Keratinocyte (primary cell): Measurements from ENCODE around the gene PGBD1. TPM values are rescaled to one million over a fixed set of nuclear protein-coding genes. Genes with fewer than 3 reads are reported as not detected.

Source experiments
- DNase-seq: peaks from one replicate; pipeline ENCODE4 v3.0.0-alpha.2; 2011; ENCODE audit warnings: low read depth, missing footprints, low spot score
- FAIRE-seq: peaks from 2 replicates; lab custom pipeline; 2011; peaks lifted over from hg19 to GRCh38; lab: Jason Lieb, UNC
- H2AFZ ChIP-seq: 2 replicates; pipeline ENCODE4 v1.6.0; 2012; ENCODE audit warnings: low read length, control low read depth, inconsistent platforms; ENCODE audit not compliant: control insufficient read depth
- H3K27ac ChIP-seq: 2 replicates; pipeline ENCODE4 v1.5.1; 2011; ENCODE audit warnings: low read length; ENCODE audit not compliant: control insufficient read depth, insufficient read depth
- H3K27me3 ChIP-seq: 3 replicates; pipeline ENCODE4 v1.6.0; 2011; ENCODE audit warnings: low read length; ENCODE audit not compliant: control insufficient read depth, insufficient read depth; ENCODE audit errors: extremely low read depth
- H3K36me3 ChIP-seq, 2 experiments: 2 replicates in 1 of 2; 3 replicates in 1 of 2; pipeline ENCODE4 v1.5.1; 2011; ENCODE audit warnings: low read length in 2 of 2, mild to moderate bottlenecking in 1 of 2; ENCODE audit not compliant: control insufficient read depth in 2 of 2, insufficient read depth in 2 of 2; ENCODE audit errors: extremely low read depth in 1 of 2
- H3K4me1 ChIP-seq: 3 replicates; pipeline ENCODE4 v1.5.1; 2011; ENCODE audit warnings: low read length; ENCODE audit not compliant: control insufficient read depth, insufficient read depth; ENCODE audit errors: extremely low read depth
- H3K4me2 ChIP-seq: 3 replicates; pipeline ENCODE4 v1.6.0; 2011; ENCODE audit warnings: low read depth, low read length; ENCODE audit not compliant: control insufficient read depth, insufficient read depth; ENCODE audit errors: extremely low read depth
- H3K4me3 ChIP-seq, 3 experiments: fragments of 200-600 bp in 1 of 3; sonication (generic) in 1 of 3; 2 replicates in 2 of 3; 3 replicates in 1 of 3; pipeline ENCODE4 v1.5.1; 2011 to 2016; ENCODE audit warnings: low read length in 3 of 3, mild to moderate bottlenecking in 3 of 3, control low read depth in 2 of 3, inconsistent platforms in 1 of 3, low read depth in 1 of 3, mixed read lengths in 1 of 3, mixed run types in 1 of 3, moderate library complexity in 1 of 3; ENCODE audit not compliant: control insufficient read depth in 2 of 3, insufficient read depth in 2 of 3; ENCODE audit errors: extremely low read depth in 1 of 3
- H3K79me2 ChIP-seq: 2 replicates; pipeline ENCODE4 v1.6.0; 2012; ENCODE audit warnings: low read length; ENCODE audit not compliant: control insufficient read depth, insufficient read depth
- H3K9ac ChIP-seq: 3 replicates; pipeline ENCODE4 v1.6.0; 2011; ENCODE audit warnings: low read length; ENCODE audit not compliant: control insufficient read depth, insufficient read depth; ENCODE audit errors: extremely low read depth
- H3K9me1 ChIP-seq: 3 replicates; pipeline ENCODE4 v1.6.0; 2011; ENCODE audit warnings: low read length; ENCODE audit not compliant: control insufficient read depth, insufficient read depth; ENCODE audit errors: extremely low read depth
- H3K9me3 ChIP-seq: 2 replicates; pipeline ENCODE4 v1.5.1; 2012; ENCODE audit warnings: low read depth, low read length; ENCODE audit not compliant: control insufficient read depth
- H4K20me1 ChIP-seq: 3 replicates; pipeline ENCODE4 v1.6.0; 2011; ENCODE audit warnings: low read length; ENCODE audit not compliant: control insufficient read depth, insufficient read depth; ENCODE audit errors: extremely low read depth
- EZH2 ChIP-seq: IDR thresholded peaks from one replicate; pipeline ENCODE4 v1.6.1; 2012; ENCODE audit warnings: inconsistent platforms, mild to moderate bottlenecking, low read length, moderate library complexity
- dilution Hi-C: fragments of 300-500 bp; cut with MboI; formaldehyde crosslinking; loops from one replicate; pipeline ENCODE4 v1.7.0; 2020; ENCODE audit warnings: low sequenced_read_pairs; ENCODE audit not compliant: extremely low pct_ligation_motif_present
- polyA plus RNA-seq, 5 experiments: library from polyadenylated mRNA; depleted of rRNA in 3 of 5; stranded (reverse) in 3 of 5; stranded (forward) in 1 of 5; unstranded in 1 of 5; fragments of >200 nt; gene quantifications; 1 replicate in 1 of 5; 2 replicates in 3 of 5; 3 replicates in 1 of 5; pipeline versions ENCODE4 v1.2.1 to v1.2.3, GENCODE V29; 2011 to 2012; ENCODE audit warnings: missing spikeins in 2 of 5, low read depth in 1 of 5, low replicate concordance in 1 of 5
- TF ChIP-seq, protein P1 (sequence below), 3 experiments: IDR thresholded peaks in 1 of 3; conservative IDR thresholded peaks in 1 of 3; optimal IDR thresholded peaks in 1 of 3; 2 replicates in 2 of 3; 3 replicates in 1 of 3; pipeline versions ENCODE3 to v1.5.1; 2011; ENCODE audit warnings: low read length in 3 of 3, mild to moderate bottlenecking in 3 of 3, moderate library complexity in 2 of 3, control low read depth in 1 of 3, inconsistent platforms in 1 of 3; ENCODE audit not compliant: insufficient read depth in 2 of 3; ENCODE audit errors: extremely low read depth in 1 of 3

The PGBD1 gene
- polyA plus RNA-seq, 1 donor (not counting 4 experiments of a cell fraction or from before 2014, with no cell fraction given) = 3.1 TPM

- dilution Hi-C loops = no loop called here
- no peak for FAIRE-seq
- TF ChIP-seq EZH2 = no peak
- TF ChIP-seq, protein P1, sequence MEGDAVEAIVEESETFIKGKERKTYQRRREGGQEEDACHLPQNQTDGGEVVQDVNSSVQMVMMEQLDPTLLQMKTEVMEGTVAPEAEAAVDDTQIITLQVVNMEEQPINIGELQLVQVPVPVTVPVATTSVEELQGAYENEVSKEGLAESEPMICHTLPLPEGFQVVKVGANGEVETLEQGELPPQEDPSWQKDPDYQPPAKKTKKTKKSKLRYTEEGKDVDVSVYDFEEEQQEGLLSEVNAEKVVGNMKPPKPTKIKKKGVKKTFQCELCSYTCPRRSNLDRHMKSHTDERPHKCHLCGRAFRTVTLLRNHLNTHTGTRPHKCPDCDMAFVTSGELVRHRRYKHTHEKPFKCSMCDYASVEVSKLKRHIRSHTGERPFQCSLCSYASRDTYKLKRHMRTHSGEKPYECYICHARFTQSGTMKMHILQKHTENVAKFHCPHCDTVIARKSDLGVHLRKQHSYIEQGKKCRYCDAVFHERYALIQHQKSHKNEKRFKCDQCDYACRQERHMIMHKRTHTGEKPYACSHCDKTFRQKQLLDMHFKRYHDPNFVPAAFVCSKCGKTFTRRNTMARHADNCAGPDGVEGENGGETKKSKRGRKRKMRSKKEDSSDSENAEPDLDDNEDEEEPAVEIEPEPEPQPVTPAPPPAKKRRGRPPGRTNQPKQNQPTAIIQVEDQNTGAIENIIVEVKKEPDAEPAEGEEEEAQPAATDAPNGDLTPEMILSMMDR (optimal IDR thresholded peaks at IDR 0.05 in 1 of 3, IDR thresholded peaks at IDR 0.05 in 1 of 3, conservative IDR thresholded peaks at IDR 0.05 in 1 of 3; ENCODE audit: extremely low read depth in 1 of 3, insufficient read depth in 2 of 3, low read length in 3 of 3) = no peak
Measured at GRCh38 chr6:28240471-28240870, 40.9 kb upstream of the PGBD1 start.

DNA sequence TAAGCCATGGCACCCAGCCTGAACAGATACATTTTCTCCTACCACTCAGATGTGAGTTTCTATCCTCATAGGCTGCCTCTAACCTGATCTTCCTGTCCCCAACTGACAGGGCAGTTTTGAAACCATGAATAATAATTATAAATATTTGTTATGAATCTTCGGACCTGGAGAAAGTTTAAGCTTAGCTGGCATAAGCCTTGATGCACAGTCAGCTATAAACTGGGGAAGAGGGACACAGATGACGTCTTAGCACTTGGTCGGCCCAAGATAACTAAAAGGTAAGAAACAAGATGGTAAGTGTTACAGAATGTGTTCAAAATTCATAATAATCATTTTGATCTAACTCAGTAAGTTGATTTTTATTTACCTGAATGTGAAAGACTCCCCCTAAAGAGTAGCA lies 37.4 kb upstream of the PGBD1 start:
- H3K27me3 ChIP-seq = no peaks in the 10 kb centered on the region
- DNase-seq = no peak
- H2AFZ ChIP-seq = no peak overlapping the region
- TF ChIP-seq EZH2 = no peak
- TF ChIP-seq, protein P1 (optimal IDR thresholded peaks at IDR 0.05 in 1 of 3, IDR thresholded peaks at IDR 0.05 in 1 of 3, conservative IDR thresholded peaks at IDR 0.05 in 1 of 3; ENCODE audit: extremely low read depth in 1 of 3, insufficient read depth in 2 of 3, low read length in 3 of 3) = no peak
- H3K9ac ChIP-seq = no peak overlapping the region
- H3K4me3 ChIP-seq = no peak overlapping the region
- FAIRE-seq = no peak
- no peaks in the 10 kb centered on the region for H3K4me1 ChIP-seq
- dilution Hi-C loops = no loop called here
- H3K36me3 ChIP-seq = peaks cover 9% of the 10 kb centered on the region in 2 experiments
- no peak overlapping the region for H3K27ac ChIP-seq
- no peaks in the 10 kb centered on the region for H4K20me1 ChIP-seq
- no peaks in the 10 kb centered on the region for H3K9me3 ChIP-seq
- no peaks in the 10 kb centered on the region for H3K9me1 ChIP-seq
- H3K79me2 ChIP-seq = no peaks in the 10 kb centered on the region
- H3K4me2 ChIP-seq = no peak overlapping the region

More at GRCh38 chr6:28240471-28240870, 40.9 kb upstream of the PGBD1 start:
- Histone ChIP-seq H3K9ac (no peak overlapping the region), H3K9me1 (no peaks in the 10 kb centered on the region), H3K27ac (no peak overlapping the region), H3K4me2 (no peak overlapping the region), H4K20me1 (no peaks in the 10 kb centered on the region), H3K9me3 (no peaks in the 10 kb centered on the region), H3K4me3 (no peak overlapping the region), H3K4me1 (no peaks in the 10 kb centered on the region), H3K79me2 (no peaks in the 10 kb centered on the region), H3K36me3 (peaks cover 2 to 9% of the 10 kb centered on the region in 2 experiments), H3K27me3 (no peaks in the 10 kb centered on the region), H2AFZ (no peak overlapping the region)
- no peak for DNase-seq
